HG03565 (cell line): ENCODE measurements around the gene ZNF595.
"Not testable (repeated sequence)": the region's sequence is repeated elsewhere in the genome, so short reads cannot be mapped to it uniquely, and the experiment has no call there.

Experiments
- ATAC-seq: cut with Tn5 transposase; IDR thresholded peaks from one replicate; pipeline ENCODE4 v1.9.1; 2021; ENCODE audit warnings: mild to moderate bottlenecking, moderate library complexity; ENCODE audit not compliant: unreplicated experiment

Gene ZNF595

GRCh38 chr4:52804-53479 lies at the start of gene ZNF595:
TSS of gene ZNF595 (plus strand) at chr4:53321. CDS start at chr4:53489, 168 bp downstream.
- not testable (repeated sequence) for ATAC-seq

DNA sequence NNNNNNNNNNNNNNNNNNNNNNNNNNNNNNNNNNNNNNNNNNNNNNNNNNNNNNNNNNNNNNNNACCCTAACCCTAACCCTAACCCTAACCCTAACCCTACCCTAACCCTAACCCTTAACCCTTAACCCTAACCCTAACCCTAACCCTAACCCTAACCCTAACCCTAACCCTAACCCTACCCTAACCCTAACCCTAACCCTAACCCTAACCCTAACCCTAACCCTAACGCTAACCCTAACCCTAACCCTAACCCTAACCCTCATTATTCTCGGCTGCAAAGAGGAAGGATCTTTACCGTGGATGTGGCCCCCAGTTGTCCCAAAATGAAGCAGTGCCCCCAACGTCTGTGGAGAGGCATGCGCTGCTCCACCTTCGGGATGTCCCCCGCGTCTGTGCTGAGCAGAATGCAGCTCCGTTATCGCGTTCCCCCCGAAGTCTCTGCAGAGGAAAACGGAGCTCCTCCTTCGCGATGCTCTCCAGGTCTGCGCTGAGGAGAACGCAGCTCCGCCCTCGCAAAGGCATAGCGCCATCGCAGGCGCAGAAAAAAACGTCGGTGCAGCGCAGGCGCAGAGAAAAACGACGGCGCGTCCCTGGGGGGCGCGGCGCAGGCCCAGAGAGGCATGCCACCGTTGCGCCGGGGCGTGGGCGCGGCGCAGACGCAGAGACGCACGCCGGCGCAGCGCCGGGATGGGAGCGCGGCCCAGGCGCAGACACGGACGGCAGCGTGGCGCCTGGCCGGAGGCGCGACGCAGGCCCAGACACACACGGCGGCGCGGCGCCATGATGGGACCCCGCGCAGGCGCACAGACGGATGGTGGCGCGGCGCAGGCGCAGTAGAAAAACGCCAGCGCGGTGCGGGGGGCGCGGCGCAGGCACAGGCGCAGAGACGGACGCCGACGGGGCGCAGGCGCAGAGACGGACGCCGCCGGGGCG lies 42.9 kb upstream of the ZNF595 start:
- ATAC-seq = not testable (repeated sequence)

GRCh38 chr4:11095-11815 lies 41.9 kb upstream of the ZNF595 start:
- ATAC-seq = not testable (repeated sequence)

GRCh38 chr4:11816-12417 lies 41.2 kb upstream of the ZNF595 start:
- peak; percentile 51 for ATAC-seq

- not testable (repeated sequence) for ATAC-seq
Observed at GRCh38 chr4:18128-18527, 35.0 kb upstream of the ZNF595 start.

DNA sequence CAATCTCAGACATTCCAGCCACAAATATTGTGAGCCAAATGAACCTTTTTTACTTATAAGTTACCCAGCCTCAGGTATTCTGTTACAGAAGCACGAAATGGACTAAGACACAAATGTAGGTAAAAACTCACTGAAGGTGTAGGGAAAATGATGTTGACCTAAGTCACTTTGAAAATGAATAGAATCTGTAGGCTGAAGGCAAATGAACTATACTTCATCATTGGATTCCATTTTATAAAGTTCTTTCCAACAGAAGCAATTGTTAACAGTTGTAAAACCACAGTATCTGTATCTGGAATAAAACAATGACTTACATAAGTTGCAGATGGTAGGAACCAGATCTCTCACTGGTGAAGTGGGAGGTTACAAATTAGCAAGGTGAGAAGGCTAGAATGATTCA lies 34.5 kb upstream of the ZNF595 start:
- not testable (repeated sequence) for ATAC-seq

- ATAC-seq = not testable (repeated sequence)
Observed at GRCh38 chr4:22882-23281, 30.2 kb upstream of the ZNF595 start.

GRCh38 chr4:24359-24758 lies 28.8 kb upstream of the ZNF595 start:
- not testable (repeated sequence) for ATAC-seq

DNA sequence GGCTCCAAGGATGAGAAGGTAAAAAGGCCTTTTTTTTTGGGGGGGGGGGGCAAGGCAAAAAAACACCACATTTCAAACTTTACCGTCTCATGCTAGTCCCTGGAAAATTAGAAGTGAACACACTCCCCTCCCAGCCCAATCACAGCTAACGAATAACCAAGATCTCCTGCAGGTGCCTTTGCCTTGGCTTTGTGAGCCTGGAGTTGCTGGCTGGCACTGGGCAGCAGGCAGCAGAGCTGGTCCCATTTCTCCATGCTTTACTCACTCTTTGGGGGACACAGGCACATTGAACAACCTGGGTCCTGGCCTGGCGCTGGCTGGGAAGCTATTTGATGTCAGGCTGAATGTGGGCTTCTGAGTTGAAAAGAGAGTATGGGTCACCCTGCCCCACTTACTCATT lies 25.6 kb upstream of the ZNF595 start:
- ATAC-seq = not testable (repeated sequence)

DNA sequence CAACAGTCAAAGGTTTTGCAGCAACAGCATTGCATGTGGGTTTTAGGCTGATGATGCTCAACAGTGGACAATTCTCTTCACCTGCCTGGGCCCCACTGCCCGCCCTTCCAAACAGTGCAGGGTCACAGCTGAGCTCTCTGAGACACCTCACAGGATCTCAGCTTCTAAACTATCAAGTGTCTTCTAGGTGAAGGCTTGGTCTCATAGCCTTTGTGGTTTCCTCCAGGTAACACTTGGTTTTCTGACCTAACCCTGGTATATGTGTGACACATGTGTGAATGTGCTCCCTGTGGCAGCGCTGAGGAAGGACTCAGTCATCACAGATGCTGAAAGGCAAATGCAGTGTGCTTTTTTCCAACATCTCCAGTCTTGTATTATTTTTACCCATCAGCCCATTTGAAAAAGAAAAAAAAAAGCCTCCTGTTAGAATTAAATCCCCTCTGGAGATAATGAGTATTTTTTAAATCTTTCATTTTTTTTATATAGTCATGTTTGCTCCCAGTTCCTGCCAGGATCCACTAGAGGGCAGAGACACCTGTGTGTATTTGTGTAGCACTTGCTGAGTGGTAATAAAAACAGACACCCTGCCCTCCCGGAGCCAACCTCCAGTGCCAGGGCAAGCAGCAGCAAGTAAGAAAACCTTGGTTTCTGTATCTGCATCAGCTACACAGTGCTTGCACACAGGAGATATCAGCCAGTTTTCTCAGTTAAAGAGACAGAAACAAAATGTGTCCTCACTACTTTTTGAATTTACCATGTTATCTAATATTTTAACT lies 24.2 kb upstream of the ZNF595 start:
- not testable (repeated sequence) for ATAC-seq

- ATAC-seq = not testable (repeated sequence)
Observed at GRCh38 chr4:33314-33713, 19.8 kb upstream of the ZNF595 start.

DNA sequence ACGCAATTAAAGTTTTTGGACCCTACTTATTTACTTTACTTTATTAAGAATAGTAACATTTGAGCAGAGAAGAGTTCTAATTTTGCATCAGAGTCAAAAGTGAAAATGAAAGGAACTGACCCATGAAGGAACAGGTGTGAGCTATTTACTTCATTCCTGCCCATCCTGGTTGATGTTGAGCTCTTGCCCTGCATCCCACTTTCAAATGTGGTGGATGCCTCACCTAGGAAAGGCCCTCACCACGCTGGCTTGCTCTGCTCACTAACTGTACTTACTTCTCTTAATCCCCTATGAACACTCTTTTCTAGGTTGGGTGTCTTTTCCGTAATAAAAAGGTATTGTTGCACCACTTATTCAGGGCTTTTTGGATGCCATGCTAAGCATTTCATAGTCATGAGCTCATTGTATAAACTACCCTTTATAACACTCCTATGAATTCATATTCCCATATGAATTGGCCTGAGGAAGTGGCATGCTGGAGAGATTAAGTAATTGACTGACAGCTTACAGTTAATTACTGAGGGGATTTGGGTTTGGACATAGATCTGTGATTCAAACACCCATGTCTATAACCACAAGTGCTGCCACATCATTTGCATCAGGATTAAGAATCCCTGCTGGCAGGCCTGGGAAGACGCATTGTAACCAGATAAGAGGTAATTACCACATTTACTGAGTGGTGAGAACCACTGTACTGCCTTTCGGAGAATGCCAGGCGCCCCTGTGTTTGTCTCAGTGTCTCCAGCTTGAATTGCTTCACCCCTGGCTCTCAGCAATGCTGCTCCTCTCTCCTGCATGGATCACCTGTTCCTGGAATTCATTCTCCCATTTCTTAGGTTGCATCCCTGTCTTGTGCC lies 16.3 kb upstream of the ZNF595 start:
- not testable (repeated sequence) for ATAC-seq

- not testable (repeated sequence) for ATAC-seq
Observed at GRCh38 chr4:38202-38601, 14.9 kb upstream of the ZNF595 start.

DNA sequence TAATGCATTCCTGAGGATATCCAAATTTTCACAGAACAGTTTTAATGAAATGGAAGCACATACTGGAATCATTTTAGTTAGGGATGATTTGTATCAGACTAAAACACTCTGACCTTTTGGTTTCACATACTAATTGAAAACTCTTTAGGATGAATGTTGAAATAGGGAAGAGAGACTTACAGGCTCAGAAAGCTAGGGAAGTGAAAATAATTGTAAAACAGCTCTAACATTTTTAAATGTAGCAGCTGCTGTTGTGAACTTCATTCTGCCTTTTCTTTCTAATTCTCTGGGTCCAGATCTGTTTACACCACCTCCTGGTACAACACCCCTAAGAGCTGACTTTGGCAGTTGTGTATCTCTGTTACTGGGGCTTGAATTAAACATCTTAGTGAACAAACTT lies 9.7 kb upstream of the ZNF595 start:
- not testable (repeated sequence) for ATAC-seq

- not testable (repeated sequence) for ATAC-seq
Observed at GRCh38 chr4:51253-51652, 1.9 kb upstream of the ZNF595 start.

DNA sequence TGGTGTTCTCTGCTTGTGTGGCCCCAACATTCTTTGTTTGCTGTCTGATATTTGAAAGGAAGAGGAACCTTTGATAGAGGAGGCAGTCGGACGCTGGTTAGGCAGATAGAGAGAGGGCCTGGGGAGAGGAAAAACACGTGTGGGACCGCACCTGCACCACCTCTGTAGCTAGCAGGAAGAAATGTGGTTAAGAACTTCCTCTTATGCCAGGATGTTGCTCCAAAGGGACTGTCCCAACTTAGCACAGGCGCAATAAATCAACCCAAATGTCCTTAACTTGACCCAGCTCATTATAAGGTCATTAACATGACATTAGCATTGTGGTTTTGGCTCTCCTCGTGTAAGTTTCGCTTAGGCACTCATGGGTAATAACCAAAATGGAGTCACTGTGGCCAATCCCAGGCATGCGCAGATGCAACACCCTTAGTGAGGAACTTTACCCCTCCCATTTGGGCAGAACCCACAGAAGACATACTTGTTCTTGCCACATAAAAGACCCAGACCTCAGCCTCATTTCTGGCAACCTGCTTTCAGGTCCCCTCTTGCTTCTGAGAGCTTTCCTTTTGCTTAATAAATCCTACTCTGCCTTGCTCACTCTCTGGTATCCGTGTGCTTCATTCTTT lies 1.4 kb upstream of the ZNF595 start:
- ATAC-seq = peak; percentile 55

DNA sequence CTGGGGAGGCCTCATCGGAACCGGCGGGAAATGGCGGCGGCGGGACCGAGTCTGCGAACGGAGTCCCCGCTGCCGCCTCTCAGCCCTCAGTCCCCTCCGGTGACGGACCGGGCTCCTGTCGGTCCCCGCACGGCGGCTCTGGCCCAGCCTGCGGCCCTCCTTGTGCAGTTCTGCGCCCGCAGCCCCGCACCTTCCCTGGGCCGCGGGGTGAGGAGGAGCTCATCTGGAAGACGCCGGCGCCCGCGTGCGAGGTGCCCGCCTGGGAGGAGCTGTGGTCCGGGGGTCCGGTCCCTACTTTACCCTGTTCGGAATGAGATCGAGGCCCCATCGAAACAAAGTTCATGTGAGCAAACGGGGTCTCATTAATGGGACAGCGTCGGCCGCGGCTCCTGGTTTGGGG lies 400 bp downstream of the ZNF595 start:
- not testable (repeated sequence) for ATAC-seq

DNA sequence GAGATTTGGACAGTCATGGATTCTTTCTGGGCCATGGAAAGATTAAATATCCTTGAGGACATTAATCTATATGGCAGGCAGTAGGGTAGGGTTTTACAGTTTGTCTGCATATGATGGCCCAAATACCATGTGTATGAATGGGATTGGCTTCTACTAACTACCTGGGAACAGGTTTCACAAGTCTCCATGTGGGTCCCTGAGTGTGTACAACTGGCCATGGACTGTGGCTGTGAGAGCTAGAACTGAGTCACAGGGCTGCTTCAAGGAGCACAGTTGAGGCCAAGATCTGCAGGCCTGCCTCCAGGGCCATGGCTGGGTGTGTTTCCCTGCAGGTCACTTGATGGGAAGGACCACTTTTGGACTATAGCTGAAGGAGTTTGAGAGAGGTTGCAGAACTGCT lies 11.6 kb downstream of the ZNF595 start:
- ATAC-seq = not testable (repeated sequence)

DNA sequence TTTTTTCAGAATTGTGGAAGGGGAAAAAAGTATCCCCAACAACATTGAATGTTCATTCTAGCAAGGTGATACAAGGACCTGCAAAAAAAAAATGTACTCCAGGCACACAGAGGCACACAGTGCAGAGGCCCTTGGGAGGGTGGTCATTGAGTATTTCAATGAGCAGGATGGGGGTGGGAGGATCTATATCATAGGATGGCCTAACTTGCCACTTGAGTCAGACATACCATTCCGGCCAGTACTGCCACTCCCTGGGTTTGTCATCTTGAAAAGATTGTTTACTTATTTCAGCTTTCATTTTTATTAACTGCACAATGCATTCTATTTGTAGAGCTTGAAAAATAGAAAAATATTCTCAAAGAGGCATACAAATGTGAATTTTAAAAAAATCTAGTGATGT lies 18.7 kb downstream of the ZNF595 start:
- no peak for ATAC-seq
